Measurements from ENCODE around the gene SPG7. TPM values are rescaled to one million over a fixed set of nuclear protein-coding genes. Genes with fewer than 3 reads are reported as not detected.

The SPG7 gene
- polyA plus RNA-seq, 1 experiment, result 50.1 TPM

GRCh38 chr16:89544113-89544512 lies 35.9 kb downstream of the SPG7 start:
- no peak for DNase-seq (ENCODE audit: low read depth, low spot score)
- no peak overlapping the region for H3K4me3 ChIP-seq (ENCODE audit: low read depth, low read length)
- POLR2A ChIA-PET, result no interaction called here
- no peak overlapping the region for H3K27ac ChIP-seq (ENCODE audit: low read depth, low read length)
- no peaks in the 10 kb centered on the region for H3K27me3 ChIP-seq (ENCODE audit: control insufficient read depth, insufficient read depth, low read length)
- TF ChIP-seq, protein P1, sequence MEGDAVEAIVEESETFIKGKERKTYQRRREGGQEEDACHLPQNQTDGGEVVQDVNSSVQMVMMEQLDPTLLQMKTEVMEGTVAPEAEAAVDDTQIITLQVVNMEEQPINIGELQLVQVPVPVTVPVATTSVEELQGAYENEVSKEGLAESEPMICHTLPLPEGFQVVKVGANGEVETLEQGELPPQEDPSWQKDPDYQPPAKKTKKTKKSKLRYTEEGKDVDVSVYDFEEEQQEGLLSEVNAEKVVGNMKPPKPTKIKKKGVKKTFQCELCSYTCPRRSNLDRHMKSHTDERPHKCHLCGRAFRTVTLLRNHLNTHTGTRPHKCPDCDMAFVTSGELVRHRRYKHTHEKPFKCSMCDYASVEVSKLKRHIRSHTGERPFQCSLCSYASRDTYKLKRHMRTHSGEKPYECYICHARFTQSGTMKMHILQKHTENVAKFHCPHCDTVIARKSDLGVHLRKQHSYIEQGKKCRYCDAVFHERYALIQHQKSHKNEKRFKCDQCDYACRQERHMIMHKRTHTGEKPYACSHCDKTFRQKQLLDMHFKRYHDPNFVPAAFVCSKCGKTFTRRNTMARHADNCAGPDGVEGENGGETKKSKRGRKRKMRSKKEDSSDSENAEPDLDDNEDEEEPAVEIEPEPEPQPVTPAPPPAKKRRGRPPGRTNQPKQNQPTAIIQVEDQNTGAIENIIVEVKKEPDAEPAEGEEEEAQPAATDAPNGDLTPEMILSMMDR (IDR thresholded peaks at IDR 0.05; ENCODE audit: low read depth, low read length), result no peak
- no peaks in the 10 kb centered on the region; the same call in 1 of the 2 replicates for H3K9me3 ChIP-seq (ENCODE audit: control insufficient read depth, insufficient read depth, low read length)
- CTCF ChIA-PET, result no interaction called here

GRCh38 chr16:89544713-89545043 lies 36.5 kb downstream of the SPG7 start:
- H3K27ac ChIP-seq (ENCODE audit: low read depth, low read length), result no peak overlapping the region
- POLR2A ChIA-PET, result no interaction called here

DNA sequence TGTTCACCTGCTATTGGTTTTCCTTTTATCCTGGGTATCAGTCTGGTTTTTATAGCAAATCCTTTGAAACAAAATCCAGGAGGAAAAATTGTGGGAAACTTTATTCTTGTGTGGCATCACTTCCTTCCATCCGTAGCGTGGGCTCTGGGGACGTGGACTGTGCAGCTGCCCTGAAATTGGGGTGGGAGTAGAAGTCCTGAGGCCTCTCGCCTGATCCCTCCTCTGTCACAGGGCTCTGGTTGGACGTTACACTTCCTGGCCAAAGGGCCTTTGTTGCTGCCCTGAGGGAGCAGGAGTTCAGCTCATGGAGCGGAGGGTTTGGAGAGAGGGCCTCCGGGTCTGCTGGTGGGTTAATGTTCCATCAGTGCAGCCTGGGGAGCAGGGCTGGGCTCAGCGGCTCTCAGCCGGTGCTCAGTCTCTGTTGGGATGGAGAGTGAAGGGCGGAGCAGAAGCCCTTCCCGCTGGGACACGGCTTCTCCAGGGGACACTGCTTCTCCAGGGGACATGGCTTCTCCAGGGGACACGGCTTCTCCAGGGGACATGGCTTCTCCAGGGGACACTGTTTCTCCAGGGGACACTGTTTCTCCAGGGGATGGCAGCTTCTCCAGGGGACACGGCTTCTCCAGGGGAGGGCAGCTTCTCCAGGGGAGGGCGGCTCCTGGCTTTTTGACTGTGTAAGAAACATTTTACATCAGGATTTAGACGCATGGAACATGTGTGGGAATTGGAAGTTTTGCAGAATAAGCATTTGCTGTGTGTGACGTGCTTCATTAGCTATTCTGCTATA lies 37.0 kb downstream of the SPG7 start:
- no peak overlapping the region for H3K4me3 ChIP-seq (ENCODE audit: low read depth, low read length)
- DNase-seq (ENCODE audit: low read depth, low spot score), result no peak
- CTCF ChIA-PET, result no interaction called here

More at GRCh38 chr16:89544713-89545043, 36.5 kb downstream of the SPG7 start:
- no peaks in the 10 kb centered on the region; the same call in 1 of the 2 replicates for H3K9me3 ChIP-seq (ENCODE audit: control insufficient read depth, insufficient read depth, low read length)
- CTCF ChIA-PET, result no interaction called here
- no peaks in the 10 kb centered on the region for H3K27me3 ChIP-seq (ENCODE audit: control insufficient read depth, insufficient read depth, low read length)
- DNase-seq (ENCODE audit: low read depth, low spot score), result no peak
- H3K4me3 ChIP-seq (ENCODE audit: low read depth, low read length), result no peak overlapping the region
- TF ChIP-seq, protein P1 (IDR thresholded peaks at IDR 0.05; ENCODE audit: low read depth, low read length), result no peak

DNA sequence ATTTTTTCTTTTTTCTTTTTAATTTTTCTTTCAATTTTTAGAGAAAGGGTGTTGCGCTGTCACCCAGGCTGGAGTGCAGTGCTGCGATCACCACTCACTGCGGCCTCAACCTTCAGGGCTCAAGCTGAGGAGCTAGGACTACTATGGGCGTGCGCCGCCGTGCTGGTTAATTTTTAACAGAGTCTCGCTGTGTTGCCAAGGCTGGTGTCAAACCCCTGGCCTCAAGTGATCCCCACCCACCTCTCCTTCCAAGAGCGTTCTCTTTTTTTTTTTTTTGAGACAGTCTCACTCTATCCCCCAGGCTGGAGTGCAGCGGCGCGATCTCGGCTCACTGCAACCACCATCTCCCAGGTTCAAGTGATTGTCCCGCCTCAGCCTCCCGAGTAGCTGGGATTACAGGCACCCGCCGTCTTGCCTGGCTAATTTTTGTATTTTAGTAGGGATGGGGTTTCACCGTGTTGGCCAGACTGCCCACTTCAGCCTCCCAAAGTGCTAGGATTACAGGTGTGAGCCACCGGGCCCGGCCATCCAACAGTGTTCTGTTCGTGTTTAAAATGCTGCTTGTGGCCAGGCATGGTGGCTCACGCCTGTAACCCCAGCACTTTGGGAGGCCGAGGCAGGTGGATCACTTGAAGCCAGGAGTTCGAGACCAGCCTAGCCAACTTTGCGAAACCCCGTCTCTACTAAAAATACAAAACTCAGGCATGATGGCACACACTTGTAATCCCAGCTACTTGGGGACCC lies 37.8 kb downstream of the SPG7 start:
- ChIA-PET CTCF (no interaction called here), POLR2A (no interaction called here)
- Histone ChIP-seq H3K27me3 (ENCODE audit: control insufficient read depth, insufficient read depth, low read length) (no peaks in the 10 kb centered on the region), H3K27ac (ENCODE audit: low read depth, low read length) (no peak overlapping the region), H3K4me3 (ENCODE audit: low read depth, low read length) (no peak overlapping the region), H3K9me3 (ENCODE audit: control insufficient read depth, insufficient read depth, low read length) (no peaks in the 10 kb centered on the region; the same call in 1 of the 2 replicates)
- TF ChIP-seq, protein P1 (IDR thresholded peaks at IDR 0.05; ENCODE audit: low read depth, low read length), result no peak
- DNase-seq (ENCODE audit: low read depth, low spot score), result no peak

More for the DNA sequence above, 37.0 kb downstream of the SPG7 start:
- no peaks in the 10 kb centered on the region for H3K27me3 ChIP-seq (ENCODE audit: control insufficient read depth, insufficient read depth, low read length)
- POLR2A ChIA-PET, result no interaction called here
- no peaks in the 10 kb centered on the region; the same call in 1 of the 2 replicates for H3K9me3 ChIP-seq (ENCODE audit: control insufficient read depth, insufficient read depth, low read length)
- TF ChIP-seq, protein P1 (IDR thresholded peaks at IDR 0.05; ENCODE audit: low read depth, low read length), result no peak
- no peak overlapping the region for H3K27ac ChIP-seq (ENCODE audit: low read depth, low read length)

GRCh38 chr16:89546781-89547180 lies 38.6 kb downstream of the SPG7 start:
- no peak overlapping the region for H3K27ac ChIP-seq (ENCODE audit: low read depth, low read length)
- TF ChIP-seq, protein P1 (IDR thresholded peaks at IDR 0.05; ENCODE audit: low read depth, low read length), result no peak
- POLR2A ChIA-PET, result no interaction called here
- no peaks in the 10 kb centered on the region; the same call in 1 of the 2 replicates for H3K9me3 ChIP-seq (ENCODE audit: control insufficient read depth, insufficient read depth, low read length)
- no peak overlapping the region for H3K4me3 ChIP-seq (ENCODE audit: low read depth, low read length)
- H3K27me3 ChIP-seq (ENCODE audit: control insufficient read depth, insufficient read depth, low read length), result no peaks in the 10 kb centered on the region
- CTCF ChIA-PET, result no interaction called here
- DNase-seq (ENCODE audit: low read depth, low spot score), result no peak
